Loucy (cell line): ENCODE measurements around the gene CLNK.
"Not testable (repeated sequence)": the region's sequence is repeated elsewhere in the genome, so short reads cannot be mapped to it uniquely, and the experiment has no call there.

Experiments used
- H2AFZ ChIP-seq: fragments of 200-600 bp; sonication (generic); 2 replicates; pipeline ENCODE4 v1.6.0; 2016; ENCODE audit warnings: antibody characterized with exemption, mild to moderate bottlenecking, low read length, moderate library complexity
- H3F3A ChIP-seq: fragments of 200-600 bp; 2 replicates; pipeline ENCODE4 v1.6.0; 2016; ENCODE audit warnings: antibody characterized with exemption, low read depth, mild to moderate bottlenecking
- H3K27me3 ChIP-seq: fragments of 200-600 bp; sonication (generic); 2 replicates; pipeline ENCODE4 v1.6.1; 2014; ENCODE audit warnings: low read length, mild to moderate bottlenecking; ENCODE audit not compliant: insufficient read depth, poor library complexity, severe bottlenecking
- H3K36me3 ChIP-seq: fragments of 200-600 bp; sonication (generic); 2 replicates; pipeline ENCODE4 v1.6.1; 2016; ENCODE audit warnings: low read length; ENCODE audit not compliant: insufficient read depth
- H3K4me1 ChIP-seq: fragments of 200-600 bp; sonication (generic); 2 replicates; pipeline ENCODE4 v1.5.1; 2014; ENCODE audit warnings: low read length, mild to moderate bottlenecking; ENCODE audit not compliant: insufficient read depth, poor library complexity, severe bottlenecking
- H3K4me2 ChIP-seq: fragments of 200-600 bp; sonication (generic); 2 replicates; pipeline ENCODE4 v1.6.0; 2014; ENCODE audit warnings: antibody characterized with exemption, low read length, low read depth, mild to moderate bottlenecking; ENCODE audit not compliant: poor library complexity, severe bottlenecking
- H3K4me3 ChIP-seq: fragments of 200-600 bp; sonication (generic); 2 replicates; pipeline ENCODE4 v1.5.1; 2014; ENCODE audit warnings: low read length, mild to moderate bottlenecking, mixed read lengths; ENCODE audit not compliant: poor library complexity, severe bottlenecking
- H3K79me2 ChIP-seq: fragments of 200-600 bp; sonication (generic); 2 replicates; pipeline ENCODE4 v1.6.1; 2014; ENCODE audit warnings: low read length; ENCODE audit not compliant: insufficient read depth
- H3K9ac ChIP-seq: fragments of 200-600 bp; sonication (generic); 2 replicates; pipeline ENCODE4 v1.6.0; 2014; ENCODE audit warnings: mild to moderate bottlenecking, low read depth, low read length, moderate library complexity; ENCODE audit not compliant: poor library complexity, severe bottlenecking
- H3K9me2 ChIP-seq: fragments of 200-600 bp; sonication (generic); replicated peaks from 2 replicates; pipeline ENCODE4 v1.6.1; 2016; ENCODE audit warnings: low read depth, low read length, mixed read lengths
- H3K9me3 ChIP-seq: fragments of 200-600 bp; sonication (generic); 2 replicates; pipeline ENCODE4 v1.6.1; 2014; ENCODE audit warnings: mild to moderate bottlenecking, antibody characterized with exemption, low read length, low read depth; ENCODE audit not compliant: insufficient read depth
- H4K20me1 ChIP-seq: fragments of 200-600 bp; sonication (generic); 2 replicates; pipeline ENCODE4 v1.6.0; 2014; ENCODE audit warnings: antibody characterized with exemption, low read length, mild to moderate bottlenecking; ENCODE audit not compliant: insufficient read depth, poor library complexity, severe bottlenecking
- CTCF ChIP-seq: fragments of 200-600 bp; sonication (generic); conservative IDR thresholded peaks from 2 replicates; pipeline ENCODE4 v1.5.1; 2014; ENCODE audit warnings: mild to moderate bottlenecking, antibody characterized with exemption, low read length
- EZH2phosphoT487 ChIP-seq: fragments of 200-600 bp; IDR thresholded peaks from 2 replicates; pipeline ENCODE4 v1.6.1; 2018; ENCODE audit warnings: antibody characterized with exemption, mild to moderate bottlenecking, moderate library complexity, borderline replicate concordance

CLNK gene

DNA sequence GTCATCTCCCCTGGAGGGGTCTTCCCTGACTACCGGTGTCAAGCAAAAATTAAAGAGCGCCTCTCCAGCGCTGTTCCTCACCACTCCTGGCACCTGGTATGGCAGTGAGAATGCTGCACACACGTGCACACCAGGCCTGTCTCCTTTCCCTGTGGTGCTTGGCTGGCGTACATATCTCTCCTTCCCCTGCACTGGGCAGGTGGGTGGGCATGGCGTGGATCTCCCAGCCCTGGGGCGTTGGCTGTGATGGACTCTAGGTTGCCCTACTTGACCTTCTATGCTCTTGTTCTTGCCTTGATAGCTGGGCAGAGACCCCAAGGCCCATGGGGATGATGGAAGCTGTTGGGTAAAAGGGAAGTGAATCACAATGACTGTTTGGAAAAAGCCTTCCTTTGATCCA, 109.2 kb downstream of the CLNK start:
- Histone ChIP-seq H2AFZ (no peak overlapping the region), H3K9me2 (no peaks in the 10 kb centered on the region), H3F3A (no peaks in the 10 kb centered on the region), H3K9ac (no peak overlapping the region), H3K4me1 (peaks cover 7% of the 10 kb centered on the region), H3K9me3 (no peaks in the 10 kb centered on the region), H4K20me1 (no peaks in the 10 kb centered on the region), H3K79me2 (no peaks in the 10 kb centered on the region), H3K4me2 (no peak overlapping the region), H3K4me3 (no peak overlapping the region), H3K27me3 (no peaks in the 10 kb centered on the region), H3K36me3 (no peaks in the 10 kb centered on the region)
- TF ChIP-seq EZH2phosphoT487 (no peak), CTCF (no peak)

DNA sequence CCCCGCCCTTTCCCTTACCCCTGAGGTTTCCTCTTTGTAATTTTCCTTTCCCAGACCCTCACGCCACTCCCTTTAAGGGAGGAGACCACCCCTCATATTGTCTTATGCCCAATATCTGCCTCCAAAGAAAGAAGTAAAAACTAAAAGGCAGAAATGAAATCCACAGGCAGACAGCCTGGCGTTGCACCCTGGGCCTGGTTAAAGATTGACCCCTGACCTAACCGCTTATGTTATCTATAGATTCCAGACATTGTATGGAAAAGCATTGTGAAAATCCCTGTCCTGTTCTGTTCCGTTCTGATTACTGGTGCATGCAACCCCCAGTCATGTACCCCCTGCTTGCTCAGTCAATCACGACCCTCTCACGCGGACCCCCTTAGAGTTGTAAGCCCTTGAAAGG, 110.0 kb downstream of the CLNK start:
- H3K9ac ChIP-seq, H3K4me1 ChIP-seq, H3K9me3 ChIP-seq, H2AFZ ChIP-seq, H3F3A ChIP-seq, H3K4me2 ChIP-seq, H3K79me2 ChIP-seq, H3K27me3 ChIP-seq, H3K9me2 ChIP-seq, H4K20me1 ChIP-seq, H3K4me3 ChIP-seq, H3K36me3 ChIP-seq: not testable (repeated sequence)

- Histone ChIP-seq H3K27me3 (no peaks in the 10 kb centered on the region), H3K79me2 (no peaks in the 10 kb centered on the region), H3K4me1 (peaks cover 5% of the 10 kb centered on the region), H3K9me3 (no peaks in the 10 kb centered on the region), H3K36me3 (no peaks in the 10 kb centered on the region), H3K9ac (no peak overlapping the region), H2AFZ (no peak overlapping the region), H3K4me2 (no peak overlapping the region), H3K4me3 (no peak overlapping the region), H3K9me2 (no peaks in the 10 kb centered on the region), H3F3A (no peaks in the 10 kb centered on the region), H4K20me1 (no peaks in the 10 kb centered on the region)
- TF ChIP-seq CTCF (no peak), EZH2phosphoT487 (no peak)
Measured at GRCh38 chr4:10571909-10572308, 112.7 kb downstream of the CLNK start.

GRCh38 chr4:10569491-10569890, 115.1 kb downstream of the CLNK start:
- Histone ChIP-seq H2AFZ (no peak overlapping the region), H3F3A (no peaks in the 10 kb centered on the region), H3K4me3 (no peak overlapping the region), H3K4me2 (no peak overlapping the region), H3K9ac (no peak overlapping the region), H3K4me1 (peaks cover 5% of the 10 kb centered on the region), H4K20me1 (no peaks in the 10 kb centered on the region), H3K9me2 (no peaks in the 10 kb centered on the region), H3K36me3 (peaks cover 6% of the 10 kb centered on the region; the same call in 1 of the 2 replicates), H3K9me3 (no peaks in the 10 kb centered on the region), H3K79me2 (no peaks in the 10 kb centered on the region), H3K27me3 (no peaks in the 10 kb centered on the region)
- TF ChIP-seq CTCF: no peak
- no peak for TF ChIP-seq EZH2phosphoT487
